ENCODE results near the gene CST7. TPM values are rescaled to one million over a fixed set of nuclear protein-coding genes. Genes with fewer than 3 reads are reported as not detected.
"Not testable (repeated sequence)": the region's sequence is repeated elsewhere in the genome, so short reads cannot be mapped to it uniquely, and the experiment has no call there.

Gene CST7
- total and polyA plus RNA-seq, 8 donors, result 0.44 to 1.2 (median 0.86) TPM; not detected in 3

DNA sequence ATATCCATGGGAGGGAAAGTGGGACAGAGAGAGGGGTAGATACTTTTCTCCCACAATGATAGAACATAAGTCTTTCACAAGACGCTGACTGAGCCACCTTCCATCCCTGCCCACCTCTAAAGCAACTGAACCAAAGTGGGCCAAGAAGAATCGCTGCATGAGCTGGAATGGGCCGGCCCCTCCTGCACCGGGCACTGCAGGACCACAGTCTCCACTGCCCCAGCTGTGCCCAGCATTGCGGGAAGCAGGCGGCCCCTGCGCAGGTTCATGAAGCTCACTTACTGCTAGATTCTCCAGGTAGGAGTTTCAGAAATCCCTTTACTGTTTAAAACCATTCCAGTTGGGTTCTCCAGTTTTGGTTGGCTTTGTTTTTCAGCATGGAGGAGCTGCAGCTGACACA is 32.0 kb upstream of the CST7 start:
- Histone ChIP-seq H3K27ac (no peak overlapping the region), H3K4me1 (peaks cover 5 to 8% (median 7%) of the 10 kb centered on the region in 3 donors), H3K4me3 (no peak overlapping the region), H3K36me3 (no peaks in the 10 kb centered on the region), H3K9me3 (no peaks in the 10 kb centered on the region), H3K27me3 (no peaks in the 10 kb centered on the region)
- 86 to 92% methylated on average over 7 of the region's 7 CpGs for WGBS, 2 donors
- intact Hi-C loops (cut with DNase I), result loop anchor here in 2 of 3 donors (10.0 kb wide), 2 partner anchors 752 to 762 kb away; no protein-coding TSS in a partner anchor
- ATAC-seq, result no peak
- FAIRE-seq, result no peak
- TF ChIP-seq, protein P1, sequence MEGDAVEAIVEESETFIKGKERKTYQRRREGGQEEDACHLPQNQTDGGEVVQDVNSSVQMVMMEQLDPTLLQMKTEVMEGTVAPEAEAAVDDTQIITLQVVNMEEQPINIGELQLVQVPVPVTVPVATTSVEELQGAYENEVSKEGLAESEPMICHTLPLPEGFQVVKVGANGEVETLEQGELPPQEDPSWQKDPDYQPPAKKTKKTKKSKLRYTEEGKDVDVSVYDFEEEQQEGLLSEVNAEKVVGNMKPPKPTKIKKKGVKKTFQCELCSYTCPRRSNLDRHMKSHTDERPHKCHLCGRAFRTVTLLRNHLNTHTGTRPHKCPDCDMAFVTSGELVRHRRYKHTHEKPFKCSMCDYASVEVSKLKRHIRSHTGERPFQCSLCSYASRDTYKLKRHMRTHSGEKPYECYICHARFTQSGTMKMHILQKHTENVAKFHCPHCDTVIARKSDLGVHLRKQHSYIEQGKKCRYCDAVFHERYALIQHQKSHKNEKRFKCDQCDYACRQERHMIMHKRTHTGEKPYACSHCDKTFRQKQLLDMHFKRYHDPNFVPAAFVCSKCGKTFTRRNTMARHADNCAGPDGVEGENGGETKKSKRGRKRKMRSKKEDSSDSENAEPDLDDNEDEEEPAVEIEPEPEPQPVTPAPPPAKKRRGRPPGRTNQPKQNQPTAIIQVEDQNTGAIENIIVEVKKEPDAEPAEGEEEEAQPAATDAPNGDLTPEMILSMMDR (IDR thresholded peaks at IDR 0.05), result no peak
- peak in 1 of 6 donors; percentile 50 for DNase-seq

DNA sequence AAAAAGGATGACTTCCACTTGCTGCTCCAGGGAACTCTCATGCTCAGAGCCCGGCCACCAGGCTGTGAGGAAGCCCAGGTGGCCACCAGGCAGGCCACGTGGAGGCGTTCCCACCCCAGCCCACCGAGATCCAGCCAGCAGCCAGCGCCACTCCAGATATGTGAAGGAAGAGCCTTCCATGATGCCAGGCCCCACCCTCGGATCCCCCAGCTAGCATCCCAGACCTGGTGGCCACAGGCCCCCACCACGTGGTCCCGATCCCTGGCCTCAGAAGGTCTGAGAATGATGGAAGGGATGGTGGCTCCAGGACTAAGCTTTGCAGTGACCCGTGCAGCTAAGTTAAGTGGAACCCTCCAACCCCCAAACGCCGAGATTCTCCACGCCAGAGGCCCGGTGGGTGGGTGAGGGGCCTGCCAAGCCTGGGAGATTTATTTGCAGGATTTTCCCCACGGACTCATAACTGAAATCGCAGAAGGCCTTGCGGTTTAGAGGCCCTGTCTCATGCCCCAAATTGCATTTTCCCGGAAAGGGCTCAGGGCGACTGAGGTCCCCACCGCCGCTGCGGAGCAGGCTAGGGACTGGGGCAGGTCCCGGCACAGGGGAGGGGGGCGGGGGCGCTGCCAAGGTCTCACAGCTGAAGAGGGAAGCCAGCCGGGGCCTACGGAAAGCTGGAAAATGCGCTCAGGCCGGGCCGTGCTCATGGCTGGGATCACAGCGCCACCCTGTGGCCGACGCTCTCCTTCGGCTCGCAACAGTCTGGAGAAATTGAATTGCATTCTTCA is 31.1 kb upstream of the CST7 start:
- H3K9me3 ChIP-seq, result no peaks in the 10 kb centered on the region
- intact Hi-C loops (cut with DNase I), result loop anchor here in 2 of 3 donors (10.0 kb wide), 2 partner anchors 753 to 763 kb away; no protein-coding TSS in a partner anchor
- ATAC-seq, result peak; percentile 97 to 99 (median 99)
- TF ChIP-seq, protein P1 (IDR thresholded peaks at IDR 0.05), result peak; percentile 79 to 91 (median 87)
- H3K36me3 ChIP-seq, result no peaks in the 10 kb centered on the region
- DNase-seq, result peak; percentile 66 to 91 (median 76)
- WGBS, 2 donors, result 32% methylated on average over 33 to 34 of the region's 34 CpGs
- no peak overlapping the region for H3K27ac ChIP-seq
- H3K4me3 ChIP-seq, result no peak overlapping the region
- H3K27me3 ChIP-seq, result no peaks in the 10 kb centered on the region
- peaks cover 5 to 8% (median 7%) of the 10 kb centered on the region in 3 donors for H3K4me1 ChIP-seq
- no peak for FAIRE-seq

DNA sequence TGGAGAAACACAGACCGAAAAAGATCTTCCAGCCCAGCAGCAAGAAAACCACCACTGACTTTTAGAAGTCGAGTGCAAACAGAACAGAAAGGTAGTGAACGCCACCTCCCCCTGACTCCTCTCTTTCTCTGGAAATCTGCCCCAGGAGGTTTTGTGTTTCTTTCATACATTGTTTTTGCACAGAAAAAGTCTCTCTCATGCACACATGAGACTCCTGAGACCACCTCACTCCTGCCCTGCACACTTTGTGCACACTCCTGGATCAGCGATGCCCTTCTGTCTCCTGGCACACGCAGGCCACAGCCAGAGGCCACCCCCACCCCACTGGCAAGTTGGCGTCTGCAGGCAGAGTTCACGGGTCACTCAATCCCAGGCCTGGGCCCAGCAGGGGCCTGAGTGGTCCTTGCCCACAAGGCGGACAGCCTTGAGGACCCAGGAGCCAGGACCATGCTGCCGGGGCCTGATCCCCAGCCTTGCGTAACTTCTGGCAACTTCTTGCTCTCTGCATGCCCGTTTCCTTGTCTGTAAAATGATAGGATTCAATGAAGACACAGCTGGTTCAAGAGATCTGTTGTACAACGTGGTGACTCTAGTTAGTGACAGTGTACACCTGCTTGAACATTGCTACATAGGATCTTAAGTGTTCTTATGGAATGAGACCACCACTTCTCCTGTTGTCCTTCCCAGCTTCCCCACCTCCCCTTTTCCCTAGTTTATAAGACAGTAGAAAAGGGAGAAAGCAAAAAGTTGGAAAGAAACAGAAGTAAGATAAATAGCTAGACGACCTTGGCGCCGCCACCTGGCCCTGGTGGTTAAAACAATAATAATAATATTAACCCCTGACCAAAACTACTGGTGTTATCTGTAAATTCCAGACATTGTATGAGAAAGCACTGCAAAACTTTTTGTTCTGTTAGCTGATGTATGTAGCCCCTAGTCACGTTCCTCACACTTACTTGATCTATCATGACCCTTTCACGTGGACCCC is 30.2 kb upstream of the CST7 start:
- no peaks in the 10 kb centered on the region for H3K27me3 ChIP-seq
- no peak overlapping the region for H3K27ac ChIP-seq
- WGBS, 2 donors, result 28 to 31% methylated on average over 17 of the region's 17 CpGs
- FAIRE-seq (no peak), ATAC-seq (peak; percentile 57 to 66 (median 62)), DNase-seq (peak in 1 of 6 donors; percentile 68)
- no peak overlapping the region for H3K4me3 ChIP-seq
- no peaks in the 10 kb centered on the region for H3K36me3 ChIP-seq
- intact Hi-C loops (cut with DNase I), result loop anchor here in 2 of 3 donors (10.0 kb wide), 2 partner anchors 754 to 764 kb away; no protein-coding TSS in a partner anchor
- H3K4me1 ChIP-seq, result peaks cover 5 to 8% (median 7%) of the 10 kb centered on the region in 3 donors
- no peaks in the 10 kb centered on the region for H3K9me3 ChIP-seq
- TF ChIP-seq, protein P1 (IDR thresholded peaks at IDR 0.05), result no peak

DNA sequence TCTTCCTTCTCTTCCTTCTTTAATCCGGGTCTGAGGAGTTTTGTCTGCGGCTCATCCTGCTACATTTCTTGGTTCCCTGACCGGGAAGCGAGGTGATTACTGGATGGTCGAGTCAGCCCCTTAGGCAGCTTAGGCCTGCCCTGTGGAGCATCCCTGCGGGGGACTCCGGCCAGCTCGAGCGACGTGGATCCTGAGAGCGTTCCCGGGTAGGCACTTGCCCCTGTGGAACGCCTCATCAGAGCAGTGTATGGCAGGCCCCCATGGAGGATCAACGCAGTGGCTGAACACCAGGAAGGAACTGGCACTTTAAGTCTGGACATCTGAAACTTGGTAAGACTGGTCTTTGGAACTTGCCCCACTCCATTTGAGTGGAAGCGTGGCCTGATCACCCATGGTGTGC is 29.4 kb upstream of the CST7 start:
- H3K27ac ChIP-seq, H3K36me3 ChIP-seq, H3K4me1 ChIP-seq, H3K4me3 ChIP-seq, ATAC-seq, FAIRE-seq, H3K27me3 ChIP-seq, H3K9me3 ChIP-seq: not testable (repeated sequence)
- intact Hi-C loops (cut with DNase I), result loop anchor here in 2 of 3 donors (10.0 kb wide), 2 partner anchors 755 to 765 kb away; no protein-coding TSS in a partner anchor
- DNase-seq, result peak in 1 of 6 donors; percentile 42
- WGBS, 2 donors, result 85 to 88% methylated on average over 15 of the region's 15 CpGs

DNA sequence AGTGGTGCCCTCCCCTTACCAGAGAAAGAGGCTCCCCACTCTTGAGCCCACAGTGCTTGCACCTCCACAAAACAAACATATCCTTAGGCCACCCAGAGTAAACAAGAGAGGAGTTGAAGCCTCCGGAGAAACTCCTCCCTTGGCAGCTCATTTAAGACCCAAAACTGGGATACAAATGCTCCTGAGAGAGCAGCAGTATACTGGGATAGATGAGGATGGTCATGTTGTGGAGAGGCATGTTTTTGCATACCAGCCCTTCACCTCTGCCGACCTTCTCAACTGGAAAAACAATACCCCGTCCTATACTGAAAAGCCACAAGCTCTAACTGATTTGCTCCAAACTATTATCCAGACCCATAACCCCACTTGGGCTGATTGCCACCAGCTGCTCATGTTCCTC is 28.4 kb upstream of the CST7 start:
- H3K4me3 ChIP-seq; H3K36me3 ChIP-seq; H3K4me1 ChIP-seq; H3K9me3 ChIP-seq; H3K27me3 ChIP-seq; intact Hi-C loops (cut with DNase I); ATAC-seq; DNase-seq; FAIRE-seq; H3K27ac ChIP-seq: not testable (repeated sequence)
- 31 to 61% methylated on average over 3 of the region's 3 CpGs for WGBS, 2 donors

DNA sequence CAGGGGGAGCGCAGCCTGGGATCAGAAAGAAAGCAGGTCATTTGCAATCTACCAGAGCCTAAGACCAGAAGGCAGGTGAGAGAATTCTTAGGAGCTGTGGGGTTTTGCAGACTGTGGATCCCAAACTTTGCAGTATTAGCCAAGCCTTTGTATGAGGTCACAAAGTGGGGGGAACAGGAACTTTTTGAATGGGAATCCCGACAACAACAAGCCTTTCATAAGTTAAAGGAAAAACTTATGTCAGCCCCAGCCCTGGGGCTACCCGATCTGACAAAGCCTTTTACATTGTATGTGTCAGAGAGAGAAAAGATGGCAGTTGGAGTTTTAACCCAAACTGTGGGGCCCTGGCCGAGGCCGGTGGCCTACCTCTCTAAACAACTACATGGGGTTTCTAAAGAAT is 19.8 kb upstream of the CST7 start:
- FAIRE-seq; intact Hi-C loops (cut with DNase I); ATAC-seq; DNase-seq; H3K27me3 ChIP-seq; H3K36me3 ChIP-seq; H3K9me3 ChIP-seq; H3K4me3 ChIP-seq: not testable (repeated sequence)
- H3K27ac ChIP-seq, result peak overlapping the region in 1 of 4 donors; percentile 94
- peaks cover 10 to 18% (median 13%) of the 10 kb centered on the region in 3 donors for H3K4me1 ChIP-seq
- 88 to 94% methylated on average over 5 of the region's 5 CpGs for WGBS, 2 donors

DNA sequence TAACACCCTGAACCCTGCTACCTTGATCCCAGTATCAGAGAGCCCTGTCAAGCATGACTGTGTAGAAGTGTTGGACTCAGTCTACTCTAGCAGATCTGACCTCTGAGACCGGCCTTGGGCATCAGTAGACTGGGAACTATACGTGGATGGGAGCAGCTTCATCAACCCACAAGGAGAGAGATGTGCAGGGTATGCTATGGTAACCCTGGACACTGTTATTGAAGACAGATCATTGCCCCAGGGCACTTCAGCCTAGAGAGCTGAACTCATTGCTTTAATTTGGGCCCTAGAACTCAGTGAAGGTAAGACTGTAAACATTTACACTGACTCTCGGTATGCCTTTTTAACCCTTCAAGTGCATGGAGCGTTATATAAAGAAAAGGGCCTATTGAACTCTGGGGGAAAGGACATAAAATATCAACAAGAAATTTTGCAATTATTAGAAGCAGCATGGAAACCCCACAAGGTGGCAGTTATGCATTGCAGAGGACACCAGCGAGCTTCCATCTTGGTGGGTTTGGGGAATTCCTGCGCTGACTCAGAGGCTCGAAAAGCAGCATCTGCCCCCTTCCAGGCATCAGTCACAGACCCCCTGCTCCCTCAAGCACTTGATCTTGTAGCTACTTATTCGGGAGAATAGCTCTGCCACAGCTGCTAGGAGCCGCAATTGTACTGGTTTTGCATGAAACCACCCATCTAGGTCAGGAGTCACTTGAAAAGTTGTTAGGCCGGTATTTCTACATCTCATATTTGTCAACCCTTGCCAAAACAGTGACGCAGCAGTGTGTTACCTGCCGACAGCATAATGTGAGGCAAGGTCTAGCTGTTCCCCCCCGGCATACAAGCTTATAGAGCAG is 19.0 kb upstream of the CST7 start:
- WGBS, 2 donors, result 23 to 24% methylated on average over 13 of the region's 13 CpGs
- Histone ChIP-seq H3K4me1 (peaks cover 10 to 18% (median 13%) of the 10 kb centered on the region in 3 donors), H3K4me3 (peak overlapping the region in 3 of 4 donors; percentile 27 to 54 (median 54)), H3K27ac (peak overlapping the region; percentile 94 to 97 (median 96))
- H3K36me3 ChIP-seq; FAIRE-seq; intact Hi-C loops (cut with DNase I); H3K27me3 ChIP-seq; H3K9me3 ChIP-seq: not testable (repeated sequence)
- ATAC-seq, result peak; percentile 91 to 95 (median 93)
- peak in 5 of 6 donors; percentile 53 to 88 (median 83) for DNase-seq

All from pancreas (tissue), 10 donors.